Muscle of arm (tissue), 12 donors: ENCODE data around the gene ADCK2. TPM values are rescaled to one million over a fixed set of nuclear protein-coding genes. Genes with fewer than 3 reads are reported as not detected.
"Not testable (repeated sequence)": the region's sequence is repeated elsewhere in the genome, so short reads cannot be mapped to it uniquely, and the experiment has no call there.

Experiments used
- DNase-seq: peaks from one replicate; pipeline ENCODE4 v3.0.0-alpha.2; 2013
- polyA plus RNA-seq, 12 donors: library from polyadenylated mRNA; unstranded; fragments of 120-200 nt; gene quantifications; one replicate each; pipeline ENCODE4 v1.2.1, GENCODE V29; 2013; ENCODE audit not compliant: insufficient read length in 12 of 12

ADCK2 gene
- polyA plus RNA-seq, 12 donors = 6.8 to 18.3 (median 12.7) TPM; not detected in 1

GRCh38 chr7:140689199-140690152 lies 16.7 kb downstream of the ADCK2 start:
- DNase-seq = no peak

DNA sequence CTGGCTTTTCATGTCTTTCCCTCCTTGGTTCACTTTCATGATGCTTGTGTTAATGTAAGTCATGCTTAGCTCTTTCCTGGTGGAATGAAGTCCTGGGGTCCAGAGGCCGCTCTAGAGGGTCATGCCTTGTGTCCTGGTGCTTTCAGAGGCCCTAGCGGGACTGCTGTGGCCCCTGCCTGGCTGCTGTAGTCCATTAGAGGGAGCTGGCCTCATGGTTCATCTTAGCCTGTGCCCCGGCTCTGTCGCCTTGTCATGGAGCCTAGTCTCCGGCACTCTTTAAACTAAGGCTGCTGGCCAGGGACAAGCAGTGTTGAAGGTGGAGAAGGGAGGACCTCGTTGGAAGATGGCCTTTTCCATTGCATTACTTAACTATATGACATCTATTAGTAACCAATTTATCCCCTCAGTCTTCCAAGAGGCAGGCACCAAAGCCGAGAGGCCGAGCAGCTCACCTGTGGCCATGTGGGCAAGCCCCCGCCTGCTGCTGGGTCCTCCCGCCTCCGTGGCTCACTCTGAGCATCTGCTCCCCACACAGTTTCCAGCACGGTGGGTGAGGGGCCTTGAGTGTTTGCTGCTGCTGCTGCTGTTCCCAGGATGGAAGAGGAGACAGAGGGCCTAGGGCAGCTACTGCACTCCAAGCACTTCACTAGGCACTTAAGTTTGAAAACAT lies 18.8 kb downstream of the ADCK2 start:
- DNase-seq = no peak

DNA sequence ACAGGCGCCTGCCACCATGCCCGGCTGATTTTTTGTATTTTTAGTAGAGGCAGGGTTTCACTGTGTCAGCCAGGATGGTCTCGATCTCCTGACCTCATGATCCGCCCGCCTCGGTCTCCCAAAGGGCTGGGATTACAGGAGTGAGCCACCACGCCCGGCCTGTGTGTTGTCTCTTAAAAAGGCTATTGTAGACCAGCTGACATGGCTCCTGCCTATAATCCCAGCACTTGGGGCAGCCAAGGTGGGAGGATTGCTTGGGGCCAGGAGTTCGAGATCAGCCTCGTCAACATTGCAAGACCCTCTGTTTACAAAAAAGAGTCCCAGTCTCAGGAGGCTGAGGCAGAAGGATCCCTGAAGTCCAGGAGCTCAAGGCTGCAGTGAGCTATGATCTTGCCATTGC lies 21.1 kb downstream of the ADCK2 start:
- not testable (repeated sequence) for DNase-seq

- no peak for DNase-seq
Observed at GRCh38 chr7:140694592-140694991, 21.8 kb downstream of the ADCK2 start.

DNA sequence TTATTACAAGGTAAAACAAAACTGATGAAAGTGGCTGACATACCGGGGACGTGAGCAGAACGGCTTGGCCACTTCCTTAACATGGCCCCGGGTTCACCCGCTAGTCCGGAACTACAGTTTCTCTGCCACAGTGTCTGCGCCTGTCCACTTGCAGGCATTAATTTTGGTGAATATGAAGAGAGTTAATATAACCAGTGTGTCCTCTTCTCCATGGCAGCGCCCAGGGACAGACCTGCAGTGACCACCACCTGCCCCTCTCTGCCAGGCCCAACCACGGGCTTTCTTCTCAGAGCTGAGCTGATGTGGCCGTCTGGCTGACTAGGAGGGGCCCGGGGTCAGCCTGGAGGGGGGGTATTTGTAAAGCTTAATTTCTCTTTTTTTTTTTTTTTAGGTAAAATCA lies 22.6 kb downstream of the ADCK2 start:
- no peak for DNase-seq

DNA sequence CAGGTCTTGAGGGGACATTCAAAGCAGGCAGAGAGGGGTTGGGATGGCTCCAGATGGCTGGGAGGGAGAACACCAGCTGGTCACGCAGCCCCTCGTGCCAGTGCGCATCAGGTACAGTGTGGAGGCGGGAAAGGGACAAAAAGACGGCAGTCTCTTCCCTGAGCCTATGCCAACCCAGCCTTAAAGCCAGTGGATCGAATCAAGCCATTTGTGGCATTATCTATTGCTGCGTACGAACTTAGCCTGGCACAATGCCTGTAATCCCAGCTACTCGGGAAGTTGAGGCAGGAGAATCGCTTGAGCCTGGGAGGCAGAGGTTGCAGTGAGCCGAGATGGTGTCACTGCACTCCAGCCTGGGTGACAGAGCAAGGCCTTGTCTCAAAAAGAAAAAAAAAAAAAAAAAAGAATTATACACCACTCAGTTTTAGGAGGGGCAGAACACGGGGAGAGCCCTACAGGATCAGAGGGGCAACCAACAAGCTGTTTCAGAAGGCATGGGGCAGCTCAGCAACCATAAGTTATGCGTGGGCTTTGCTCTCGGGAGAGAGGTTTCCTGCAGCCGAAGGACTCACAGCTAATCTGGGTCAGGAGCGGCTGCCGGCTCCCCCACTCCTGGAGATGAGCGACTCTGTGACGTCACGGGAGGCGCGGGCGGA lies 23.4 kb downstream of the ADCK2 start:
- DNase-seq = peak; percentile 95

- peak; percentile 89 for DNase-seq
Observed at GRCh38 chr7:140696680-140697446, 24.1 kb downstream of the ADCK2 start, which contains the start of gene NDUFB2. NDUFB2 (plus strand) TSS chr7:140696708; CDS start chr7:140696745, 37 bp downstream.

GRCh38 chr7:140697447-140698143 lies 24.9 kb downstream of the ADCK2 start:
- DNase-seq = no peak

- no peak for DNase-seq
Observed at GRCh38 chr7:140698477-140698876, 25.7 kb downstream of the ADCK2 start.

GRCh38 chr7:140702774-140703173 lies 30.0 kb downstream of the ADCK2 start:
- no peak for DNase-seq

DNA sequence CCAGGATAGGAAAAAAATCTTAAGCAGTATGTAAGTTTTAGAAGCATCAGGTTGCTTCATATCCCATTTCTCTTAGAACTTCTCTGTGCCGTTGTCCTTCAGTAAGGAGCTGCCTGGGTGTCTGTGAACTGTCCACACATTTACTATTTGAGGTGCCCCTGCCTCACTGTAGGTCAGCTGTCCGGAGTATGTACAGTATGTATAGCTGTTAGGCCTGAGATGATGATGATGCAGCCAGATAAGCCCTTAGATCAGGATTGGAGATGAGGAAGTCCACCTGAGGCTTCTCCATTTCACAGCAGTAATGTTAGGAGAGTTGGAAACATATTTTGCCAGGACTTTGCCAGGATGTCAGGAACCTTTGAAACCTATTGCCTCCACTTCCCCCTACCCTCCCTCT lies 31.5 kb downstream of the ADCK2 start:
- no peak for DNase-seq

GRCh38 chr7:140707132-140707531 lies 34.4 kb downstream of the ADCK2 start:
- DNase-seq = no peak

- not testable (repeated sequence) for DNase-seq
Observed at GRCh38 chr7:140708764-140709163, 36.0 kb downstream of the ADCK2 start.

DNA sequence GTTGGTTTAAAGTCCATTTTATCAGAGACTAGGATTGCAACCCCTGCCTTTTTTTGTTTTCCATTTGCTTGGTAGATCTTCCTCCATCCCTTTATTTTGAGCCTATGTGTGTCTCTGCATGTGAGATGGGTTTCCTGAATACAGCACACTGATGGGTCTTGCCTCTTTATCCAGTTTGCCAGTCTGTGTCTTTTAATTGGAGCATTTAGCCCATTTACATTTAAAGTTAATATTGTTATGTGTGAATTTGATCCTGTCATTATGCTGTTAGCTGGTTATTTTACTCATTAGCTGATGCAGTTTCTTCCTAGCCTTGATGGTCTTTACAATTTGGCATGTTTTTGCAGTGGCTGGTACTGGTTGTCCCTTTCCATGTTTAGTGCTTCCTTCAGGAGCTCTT lies 39.6 kb downstream of the ADCK2 start:
- not testable (repeated sequence) for DNase-seq

- no peak for DNase-seq
Observed at GRCh38 chr7:140714331-140715040, 41.7 kb downstream of the ADCK2 start.

DNA sequence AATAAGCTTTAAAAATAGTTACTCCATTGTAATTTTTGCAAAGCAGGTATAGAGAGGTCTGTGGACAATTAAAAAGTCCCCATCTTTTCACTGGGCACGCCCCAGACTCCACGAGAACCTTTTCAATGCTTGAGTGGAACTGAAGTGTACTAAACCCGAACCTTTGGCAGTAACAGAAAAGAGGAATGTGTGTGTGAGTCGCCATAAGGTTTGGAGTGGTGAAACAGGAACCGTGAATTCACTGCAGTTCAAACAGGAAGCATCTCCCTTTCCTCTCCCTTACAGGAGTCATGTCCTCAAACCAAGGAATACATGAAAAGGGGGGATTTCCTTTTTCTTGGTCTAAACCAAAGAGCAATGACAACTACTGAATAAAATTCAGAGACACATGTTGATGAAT lies 47.0 kb downstream of the ADCK2 start:
- DNase-seq = no peak

GRCh38 chr7:140722254-140722653 lies 49.5 kb downstream of the ADCK2 start:
- no peak for DNase-seq

DNA sequence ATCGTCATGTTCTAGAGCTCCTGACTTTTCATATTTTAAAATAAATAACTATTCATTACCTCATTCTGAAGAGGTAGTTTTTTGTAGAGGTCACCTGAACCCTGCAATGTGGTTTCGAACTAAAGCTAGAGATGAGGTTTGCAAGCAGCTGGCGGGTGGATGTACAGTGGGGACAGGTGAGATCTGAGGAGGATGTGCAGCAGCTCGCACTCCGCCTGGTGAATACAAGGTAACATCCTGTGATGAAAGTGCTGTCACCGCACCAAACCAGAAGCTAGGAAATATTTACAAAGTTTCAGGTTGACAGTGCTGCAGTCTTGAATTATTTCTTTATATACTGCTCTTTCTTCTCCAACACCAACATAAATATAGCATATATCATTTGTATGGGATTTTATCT lies 50.3 kb downstream of the ADCK2 start:
- DNase-seq = no peak

- no peak for DNase-seq
Observed at GRCh38 chr7:140723574-140723973, 50.8 kb downstream of the ADCK2 start.

GRCh38 chr7:140724706-140725105 lies 52.0 kb downstream of the ADCK2 start:
- no peak for DNase-seq
